GM12892 (cell line): ENCODE data around the gene TMEM109.

Experiments used
- POLR2A ChIP-seq: IDR thresholded peaks from 2 replicates; pipeline ENCODE4 v1.6.1; 2011; ENCODE audit warnings: low read depth, low read length, control low read depth
- POLR2AphosphoS5 ChIP-seq: IDR thresholded peaks from 2 replicates; pipeline ENCODE4 v1.6.1; 2011; ENCODE audit warnings: low read depth, low read length, control low read depth
- TAF1 ChIP-seq: IDR thresholded peaks from 2 replicates; pipeline ENCODE4 v1.6.1; 2011; ENCODE audit warnings: low read depth, mild to moderate bottlenecking, control low read depth, low read length, borderline replicate concordance

GRCh38 chr11:60921777-60922335, 7.9 kb downstream of the TMEM109 start:
- TF ChIP-seq TAF1 (no peak), POLR2A (no peak), POLR2AphosphoS5 (no peak)
